GM13976 (cell line): ENCODE measurements around the gene GEMIN4.

Experiments
- DNase-seq: peaks from one replicate; pipeline ENCODE4 v3.0.0; 2012; ENCODE audit warnings: low spot score
- in situ Hi-C: fragments of 300-500 bp; cut with MboI; formaldehyde crosslinking; loops from one replicate; pipeline ENCODE4 v1.12.0; 2022; ENCODE audit warnings: low sequenced_read_pairs, mixed read lengths, inconsistent platforms; ENCODE audit not compliant: unreplicated experiment
- TF ChIP-seq, protein P1 (sequence below): IDR thresholded peaks from 2 replicates; pipeline ENCODE4 v1.5.1; 2012; ENCODE audit warnings: borderline replicate concordance, mild to moderate bottlenecking; ENCODE audit not compliant: insufficient read depth; ENCODE audit errors: extremely low read depth, missing control alignments, control extremely low read depth

Gene GEMIN4

DNA sequence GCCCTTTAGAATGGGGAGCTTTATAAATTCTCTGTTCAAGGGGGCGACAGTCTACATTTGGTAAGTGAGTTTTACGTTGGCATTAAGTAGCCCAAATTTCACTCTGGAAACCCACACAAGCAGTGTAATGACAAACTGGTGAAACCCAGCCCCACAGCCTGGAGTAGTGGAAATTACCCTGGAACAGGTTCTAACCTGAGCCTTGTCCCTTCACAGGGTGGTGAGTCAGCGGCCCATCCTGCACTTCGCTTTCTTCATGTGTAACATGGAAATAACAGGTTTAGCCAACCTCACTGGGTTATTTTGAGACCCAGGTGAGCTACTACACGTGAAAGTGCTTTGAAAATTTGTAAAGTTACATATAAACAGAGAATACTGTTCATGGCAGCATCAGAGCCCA is 23.2 kb downstream of the GEMIN4 start:
- in situ Hi-C loops: no loop called here
- TF ChIP-seq, protein P1, sequence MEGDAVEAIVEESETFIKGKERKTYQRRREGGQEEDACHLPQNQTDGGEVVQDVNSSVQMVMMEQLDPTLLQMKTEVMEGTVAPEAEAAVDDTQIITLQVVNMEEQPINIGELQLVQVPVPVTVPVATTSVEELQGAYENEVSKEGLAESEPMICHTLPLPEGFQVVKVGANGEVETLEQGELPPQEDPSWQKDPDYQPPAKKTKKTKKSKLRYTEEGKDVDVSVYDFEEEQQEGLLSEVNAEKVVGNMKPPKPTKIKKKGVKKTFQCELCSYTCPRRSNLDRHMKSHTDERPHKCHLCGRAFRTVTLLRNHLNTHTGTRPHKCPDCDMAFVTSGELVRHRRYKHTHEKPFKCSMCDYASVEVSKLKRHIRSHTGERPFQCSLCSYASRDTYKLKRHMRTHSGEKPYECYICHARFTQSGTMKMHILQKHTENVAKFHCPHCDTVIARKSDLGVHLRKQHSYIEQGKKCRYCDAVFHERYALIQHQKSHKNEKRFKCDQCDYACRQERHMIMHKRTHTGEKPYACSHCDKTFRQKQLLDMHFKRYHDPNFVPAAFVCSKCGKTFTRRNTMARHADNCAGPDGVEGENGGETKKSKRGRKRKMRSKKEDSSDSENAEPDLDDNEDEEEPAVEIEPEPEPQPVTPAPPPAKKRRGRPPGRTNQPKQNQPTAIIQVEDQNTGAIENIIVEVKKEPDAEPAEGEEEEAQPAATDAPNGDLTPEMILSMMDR: no peak
- no peak for DNase-seq

DNA sequence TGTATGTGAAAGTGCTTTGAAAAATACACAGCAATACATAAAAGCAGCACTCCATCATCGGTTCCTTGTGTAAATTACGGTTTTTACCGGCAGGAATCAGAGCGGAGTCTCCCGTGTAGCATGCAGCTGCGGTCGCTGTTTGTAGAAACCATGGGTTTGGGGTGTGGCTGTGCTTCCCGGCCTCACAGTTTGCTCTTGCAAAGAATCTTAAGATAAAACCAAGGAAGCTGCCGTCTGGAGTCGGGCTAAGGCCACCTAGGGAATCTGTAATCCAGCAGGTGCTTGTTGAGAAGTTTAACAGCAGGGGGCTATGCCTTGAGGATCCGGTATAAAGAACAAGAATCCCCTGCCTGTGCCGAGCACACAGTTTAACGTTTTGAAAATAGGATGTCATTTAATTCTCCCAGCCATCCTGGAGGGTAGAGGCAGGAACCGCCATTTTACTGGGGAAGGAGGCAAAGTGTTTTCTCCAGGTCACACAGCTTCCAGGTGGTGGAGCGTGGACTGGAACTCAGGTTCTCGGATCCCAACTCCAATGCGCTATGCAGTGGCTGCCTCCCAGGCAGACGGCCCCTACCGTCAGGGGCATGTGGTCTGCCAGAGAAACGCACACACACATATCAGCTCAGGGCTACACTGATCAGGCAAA is 25.7 kb downstream of the GEMIN4 start:
- in situ Hi-C loops: no loop called here
- no peak for DNase-seq
- TF ChIP-seq, protein P1: no peak

DNA sequence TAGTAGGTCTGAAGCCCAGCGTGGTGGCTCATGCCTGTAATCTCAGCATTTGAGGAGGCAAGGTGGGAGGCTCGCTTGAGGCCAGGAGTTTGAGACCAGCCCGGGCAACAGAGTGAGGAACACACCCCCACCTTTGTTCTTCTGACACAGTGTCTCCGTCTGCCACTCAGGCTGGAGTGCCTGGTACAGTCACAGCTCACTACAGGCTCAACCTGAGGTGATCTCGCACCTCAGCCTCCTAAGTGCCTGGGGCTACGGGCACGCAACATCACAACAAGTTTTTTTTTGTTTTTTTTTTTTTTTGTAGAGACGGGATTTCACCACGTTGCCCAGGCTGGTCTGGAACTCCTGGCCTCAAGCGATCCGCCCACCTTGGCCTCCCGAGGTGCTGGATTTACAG is 26.3 kb downstream of the GEMIN4 start:
- DNase-seq: no peak
- TF ChIP-seq, protein P1: no peak
- in situ Hi-C loops: no loop called here

DNA sequence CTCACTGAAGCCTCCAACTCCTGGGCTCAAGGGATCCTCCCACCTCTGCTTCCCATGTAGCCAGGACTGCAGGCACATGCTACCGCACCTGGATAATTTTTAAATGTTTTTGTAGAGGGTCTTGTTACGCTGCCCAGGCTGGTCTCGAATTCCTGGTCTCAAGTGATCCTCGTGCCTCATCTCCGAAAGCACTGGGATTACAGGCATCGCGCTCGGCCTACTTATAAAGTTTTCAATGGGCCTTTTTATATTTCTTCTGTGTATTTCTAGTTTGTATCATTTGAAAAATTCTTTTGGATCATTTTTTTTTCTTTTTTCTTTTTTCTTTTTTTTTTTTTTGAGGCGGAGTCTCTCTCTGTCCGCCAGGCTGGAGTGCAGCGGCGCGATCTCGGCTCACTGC is 27.0 kb downstream of the GEMIN4 start:
- TF ChIP-seq, protein P1: no peak
- DNase-seq: no peak
- in situ Hi-C loops: no loop called here

DNA sequence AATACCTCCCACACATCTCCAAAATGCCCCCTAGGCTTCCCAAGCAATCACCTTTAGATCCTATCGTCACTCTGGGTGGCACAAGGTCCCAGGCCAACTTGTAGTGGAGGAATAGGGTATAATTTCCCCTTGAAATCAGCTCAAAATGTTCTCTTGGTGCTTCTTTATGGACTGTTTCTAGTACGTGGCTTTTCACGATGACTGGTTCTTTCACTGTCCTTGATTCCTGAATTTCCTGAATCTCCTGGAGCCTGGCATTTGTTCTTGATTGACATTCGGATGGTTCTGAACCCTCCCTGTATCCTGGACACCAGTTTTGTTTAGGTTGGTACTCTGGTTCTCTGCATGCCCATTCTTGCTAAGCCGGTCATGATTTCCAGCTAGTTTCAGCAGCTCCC is 30.5 kb downstream of the GEMIN4 start:
- no peak for DNase-seq
- in situ Hi-C loops: no loop called here
- TF ChIP-seq, protein P1: no peak

DNA sequence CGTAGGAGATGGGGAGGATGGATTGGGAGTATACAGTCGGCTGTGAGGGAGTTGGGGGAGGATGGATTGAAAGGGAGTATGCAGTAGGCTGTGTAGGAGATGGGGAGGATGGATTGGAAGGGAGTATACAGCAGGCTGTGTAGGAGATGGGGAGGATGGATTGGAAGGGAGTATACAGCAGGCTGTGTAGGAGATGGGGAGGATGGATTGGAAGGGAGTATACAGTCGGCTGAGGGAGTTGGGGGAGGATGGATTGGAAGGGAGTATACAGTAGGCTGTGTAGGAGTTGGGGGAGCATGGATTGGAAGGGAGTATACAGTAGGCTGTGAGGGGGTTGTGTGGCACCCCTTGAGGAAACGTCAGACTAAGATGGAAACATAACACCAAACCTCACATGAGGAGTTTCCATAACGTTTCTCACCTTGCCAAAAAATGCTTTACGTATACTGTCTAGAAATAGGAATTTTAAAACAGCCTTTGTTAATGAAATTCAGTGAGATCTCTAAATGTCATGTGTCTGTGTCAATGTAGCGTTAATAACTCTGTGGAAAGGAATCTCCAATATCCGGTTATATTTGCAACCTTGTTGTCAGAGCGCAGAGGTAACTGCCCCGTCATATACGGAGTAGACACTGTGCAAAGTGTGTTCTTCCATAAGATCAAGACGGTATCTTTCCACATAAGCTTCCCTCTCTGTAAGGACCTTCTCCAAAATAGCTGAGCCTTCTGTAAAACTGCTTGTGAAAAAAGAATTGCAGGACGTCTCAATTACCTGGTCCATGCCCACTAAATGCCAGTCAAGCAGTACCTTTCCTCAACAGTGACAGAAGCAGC is 31.1 kb downstream of the GEMIN4 start:
- TF ChIP-seq, protein P1: no peak
- no peak for DNase-seq
- in situ Hi-C loops: no loop called here
